ENCODE measurements around the gene UNK. TPM values are rescaled to one million over a fixed set of nuclear protein-coding genes. Genes with fewer than 3 reads are reported as not detected.
"Not testable (repeated sequence)": the region's sequence is repeated elsewhere in the genome, so short reads cannot be mapped to it uniquely, and the experiment has no call there.

Gene UNK
- total and polyA plus RNA-seq, 12 donors = 11.6 to 21.3 (median 14.7) TPM

DNA sequence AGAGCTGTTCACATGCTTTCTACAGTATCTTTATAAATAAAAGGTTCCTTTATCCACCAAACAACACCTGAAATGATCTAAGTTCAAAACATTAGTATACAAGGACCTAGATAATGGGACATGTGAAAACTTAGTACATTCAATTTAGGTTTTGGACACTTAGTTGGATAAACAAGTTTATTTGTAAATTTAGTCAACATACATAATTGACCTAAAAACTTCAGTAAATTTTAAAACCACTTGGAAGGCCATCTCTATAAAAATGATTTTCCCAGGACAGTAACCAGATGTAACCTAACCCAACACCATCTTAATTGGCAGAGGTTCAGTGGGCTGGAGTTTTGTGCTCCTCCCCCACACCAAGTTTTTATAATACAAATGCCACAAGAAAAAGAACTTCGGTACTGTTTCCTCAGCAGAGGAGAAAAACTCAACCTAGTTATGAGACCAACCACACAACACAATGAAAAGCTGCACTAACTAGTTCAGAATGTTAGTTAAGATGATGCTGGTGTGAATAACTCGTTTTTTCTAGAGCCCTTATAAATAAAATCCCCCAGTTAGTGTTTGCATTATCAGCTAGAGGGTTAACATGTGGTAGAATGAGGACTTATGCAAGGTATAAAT is 7.2 kb upstream of the UNK start:
- Histone ChIP-seq H3K9me3 (no peaks in the 10 kb centered on the region), H3K4me3 (peak overlapping the region; percentile 78 to 94 (median 88)), H3K27ac (peak overlapping the region in 7 of 10 donors; percentile 56 to 99 (median 97)), H3K4me1 (peaks cover 9 to 49% (median 36%) of the 10 kb centered on the region in 9 donors), H3K27me3 (no peaks in the 10 kb centered on the region), H3K36me3 (peaks cover 4 to 57% (median 22%) of the 10 kb centered on the region in 9 donors)
- no peak for DNase-seq
- TF ChIP-seq CTCF (IDR thresholded peaks at IDR 0.05) = no peak
- WGBS, 2 donors = 5 to 8% methylated on average over 2 of the region's 2 CpGs
- intact Hi-C loops (cut with DNase I) = loop anchor here in 4 of 10 donors (5.0 to 10.0 kb wide), 5 partner anchors 47 to 120 kb away; partner anchors contain the start of genes TRIM47 (in 2 of the 4) and TRIM65 (in 1 of the 4)
- ATAC-seq = no peak

- not testable (repeated sequence) for DNase-seq, ATAC-seq, H3K27me3 ChIP-seq, H3K9me3 ChIP-seq
- H3K27ac ChIP-seq = peak overlapping the region; percentile 92 to 99 (median 99)
- H3K4me1 ChIP-seq = peaks cover 9 to 58% (median 42%) of the 10 kb centered on the region in 9 donors
- intact Hi-C loops (cut with DNase I) = loop anchor here in 4 of 10 donors (2.0 to 10.0 kb wide), 6 partner anchors 47 to 119 kb away; partner anchors contain the start of genes TRIM47 (in 2 of the 4) and TRIM65 (in 1 of the 4)
- H3K36me3 ChIP-seq = peaks cover 4 to 57% (median 22%) of the 10 kb centered on the region in 9 donors
- 1 to 4% methylated on average over 19 of the region's 19 CpGs for WGBS, 2 donors
- peak overlapping the region; percentile 78 to 94 (median 88) for H3K4me3 ChIP-seq
Measured at GRCh38 chr17:75778066-75778860, 6.3 kb upstream of the UNK start.

- Histone ChIP-seq H3K4me3 (peak overlapping the region; percentile 78 to 94 (median 88)), H3K27me3 (no peaks in the 10 kb centered on the region), H3K9me3 (no peaks in the 10 kb centered on the region), H3K4me1 (peaks cover 9 to 63% (median 48%) of the 10 kb centered on the region in 9 donors), H3K36me3 (peaks cover 4 to 54% (median 22%) of the 10 kb centered on the region in 9 donors), H3K27ac (peak overlapping the region; percentile 92 to 99 (median 99))
- 1 to 3% methylated on average over 38 of the region's 38 CpGs for WGBS, 2 donors
- DNase-seq (peak in 1 of 2 donors; percentile 52), ATAC-seq (peak in 3 of 8 donors; percentile 0 to 28 (median 1))
- intact Hi-C loops (cut with DNase I) = loop anchor here in 4 of 10 donors (2.0 to 10.0 kb wide), 6 partner anchors 46 to 118 kb away; partner anchors contain the start of genes TRIM47 (in 2 of the 4) and TRIM65 (in 1 of the 4)
- peak in 8 of 9 donors; percentile 35 to 62 (median 56) for TF ChIP-seq CTCF (IDR thresholded peaks at IDR 0.05)
Measured at GRCh38 chr17:75778861-75779249, 5.8 kb upstream of the UNK start.

- intact Hi-C loops (cut with DNase I) = loop anchor here in 4 of 10 donors (2.0 to 10.0 kb wide), 6 partner anchors 45 to 118 kb away; partner anchors contain the start of genes TRIM47 (in 2 of the 4) and TRIM65 (in 1 of the 4)
- no peak for TF ChIP-seq CTCF (IDR thresholded peaks at IDR 0.05)
- H3K27me3 ChIP-seq = no peaks in the 10 kb centered on the region
- H3K9me3 ChIP-seq = no peaks in the 10 kb centered on the region
- H3K36me3 ChIP-seq = peaks cover 4 to 49% (median 22%) of the 10 kb centered on the region in 9 donors
- H3K4me3 ChIP-seq = peak overlapping the region; percentile 78 to 94 (median 88)
- 0% methylated on average over 75 to 84 of the region's 84 CpGs for WGBS, 2 donors
- DNase-seq (peak; percentile 94 to 98), ATAC-seq (peak; percentile 82 to 87 (median 86))
- H3K27ac ChIP-seq = peak overlapping the region; percentile 92 to 99 (median 99)
- peaks cover 9 to 68% (median 52%) of the 10 kb centered on the region in 9 donors for H3K4me1 ChIP-seq
Measured at GRCh38 chr17:75779250-75779986, 5.2 kb upstream of the UNK start.
